GM23248 (cell line): ENCODE data around the gene CRTC3. TPM values are rescaled to one million over a fixed set of nuclear protein-coding genes. Genes with fewer than 3 reads are reported as not detected.

Source experiments
- DNase-seq: peaks from one replicate; pipeline ENCODE4 v3.0.0-alpha.2; 2015
- H2AFZ ChIP-seq: fragments of 200-600 bp; sonication (generic); 2 replicates; pipeline ENCODE4 v1.6.1; 2016; ENCODE audit warnings: antibody characterized with exemption
- H3F3A ChIP-seq: fragments of 200-600 bp; sonication (generic); 2 replicates; pipeline ENCODE4 v1.6.1; 2016; ENCODE audit warnings: mild to moderate bottlenecking, antibody characterized with exemption, mixed run types; ENCODE audit not compliant: insufficient read depth
- H3K27ac ChIP-seq: fragments of 200-600 bp; sonication (generic); 2 replicates; pipeline ENCODE4 v1.5.1; 2016; ENCODE audit warnings: mild to moderate bottlenecking
- H3K27me3 ChIP-seq: fragments of 200-600 bp; sonication (generic); replicated peaks from 2 replicates; pipeline ENCODE4 v1.6.1; 2016; ENCODE audit warnings: mild to moderate bottlenecking; ENCODE audit not compliant: insufficient read depth
- H3K36me3 ChIP-seq: fragments of 200-600 bp; sonication (generic); 2 replicates; pipeline ENCODE4 v1.6.1; 2016; ENCODE audit warnings: low read depth, mild to moderate bottlenecking
- H3K4me1 ChIP-seq: fragments of 200-600 bp; sonication (generic); 2 replicates; pipeline ENCODE4 v1.6.1; 2016; ENCODE audit warnings: mild to moderate bottlenecking; ENCODE audit not compliant: insufficient read depth
- H3K4me2 ChIP-seq: fragments of 200-600 bp; sonication (generic); one replicate; pipeline ENCODE4 v1.6.1; 2016; ENCODE audit warnings: mild to moderate bottlenecking; ENCODE audit not compliant: unreplicated experiment
- H3K4me3 ChIP-seq: fragments of 200-600 bp; sonication (generic); 2 replicates; pipeline ENCODE4 v1.5.1; 2016; ENCODE audit warnings: mild to moderate bottlenecking
- H3K79me2 ChIP-seq: fragments of 200-600 bp; sonication (generic); 2 replicates; pipeline ENCODE4 v1.6.1; 2016; ENCODE audit warnings: mild to moderate bottlenecking; ENCODE audit not compliant: insufficient read depth
- H3K9ac ChIP-seq: fragments of 200-600 bp; sonication (generic); 2 replicates; pipeline ENCODE4 v1.6.1; 2016; ENCODE audit warnings: mild to moderate bottlenecking
- H3K9me2 ChIP-seq: fragments of 200-600 bp; sonication (generic); 2 replicates; pipeline ENCODE4 v1.6.1; 2016; ENCODE audit warnings: mixed run types, mild to moderate bottlenecking, moderate library complexity; ENCODE audit not compliant: insufficient read depth
- H3K9me3 ChIP-seq: fragments of 200-600 bp; sonication (generic); one replicate; pipeline ENCODE4 v1.6.1; 2017; ENCODE audit warnings: low read depth
- H4K20me1 ChIP-seq: fragments of 200-600 bp; sonication (generic); 2 replicates; pipeline ENCODE4 v1.6.0; 2016; ENCODE audit not compliant: insufficient read depth
- EZH2 ChIP-seq: fragments of 200-600 bp; sonication (generic); IDR thresholded peaks from 2 replicates; pipeline ENCODE4 v1.6.1; 2018; ENCODE audit warnings: antibody characterized with exemption, mild to moderate bottlenecking; ENCODE audit not compliant: insufficient read depth, poor library complexity, severe bottlenecking
- EZH2phosphoT487 ChIP-seq: fragments of 200-600 bp; sonication (generic); IDR thresholded peaks from 2 replicates; pipeline ENCODE4 v1.6.1; 2018; ENCODE audit warnings: antibody characterized with exemption, moderate library complexity, mild to moderate bottlenecking, low read depth; ENCODE audit not compliant: insufficient read depth
- WGBS, 2 experiments: methylation state at CpG; one replicate each; pipeline ENCODE4 v1.1.6; 2015 to 2017; ENCODE audit warnings: low lambda C conversion rate in 2 of 2, low coverage in 1 of 2; ENCODE audit errors: missing lambda C conversion rate in 2 of 2; 5-methylcytosine and 5-hydroxymethylcytosine counted together
- in situ Hi-C: fragments of 300-500 bp; cut with MboI; formaldehyde crosslinking; loops from 2 replicates; pipeline ENCODE4 v1.15.0; 2020
- polyA plus RNA-seq: library from polyadenylated mRNA; unstranded; fragments of >200 nt; fragmentation: Nextera tagmentation; extraction: Ambion mirVana; gene quantifications from 2 replicates; pipeline ENCODE4 v1.2.1, GENCODE V29; 2016
- total RNA-seq: library from RNA; depleted of rRNA; stranded (reverse); fragments of >200 nt; shearing (Covaris generic); gene quantifications from 2 replicates; pipeline ENCODE4 v1.2.3, GENCODE V29; 2014

CRTC3 gene
- total and polyA plus RNA-seq, 2 experiments from 2014 or later: 18.1 to 18.6 TPM

- no peak for TF ChIP-seq EZH2
- H3K9ac ChIP-seq: no peak overlapping the region
- no peaks in the 10 kb centered on the region; the same call in 1 of the 2 replicates for H3F3A ChIP-seq
- H3K79me2 ChIP-seq: no peaks in the 10 kb centered on the region
- H3K9me2 ChIP-seq: no peaks in the 10 kb centered on the region
- WGBS, 2 experiments: 4 to 5% methylated on average over 14 of the region's 14 CpGs
- no peak overlapping the region for H3K27ac ChIP-seq
- H3K4me1 ChIP-seq: peaks cover 14% of the 10 kb centered on the region
- H3K36me3 ChIP-seq: no peaks in the 10 kb centered on the region
- in situ Hi-C loops: no loop called here
- no peaks in the 10 kb centered on the region for H4K20me1 ChIP-seq
- DNase-seq: peak; percentile 84
- no peak overlapping the region; the same call in 1 of the 2 replicates for H3K4me3 ChIP-seq
- no peaks in the 10 kb centered on the region for H3K27me3 ChIP-seq
- H2AFZ ChIP-seq: 0 out of 2 replicates have a peak overlapping the region, but pooled peaks have one; percentile 23
- H3K9me3 ChIP-seq: no peaks in the 10 kb centered on the region
- H3K4me2 ChIP-seq: peak overlapping the region; percentile 34
Observed at GRCh38 chr15:90648137-90649070, 118.7 kb downstream of the CRTC3 start.

GRCh38 chr15:90650117-90650955, 120.6 kb downstream of the CRTC3 start:
- H3K9me3 ChIP-seq: no peaks in the 10 kb centered on the region
- H3K9me2 ChIP-seq: no peaks in the 10 kb centered on the region
- no peaks in the 10 kb centered on the region for H3K36me3 ChIP-seq
- no peaks in the 10 kb centered on the region for H3K79me2 ChIP-seq
- H3K4me2 ChIP-seq: peak overlapping the region; percentile 8
- in situ Hi-C loops: loop anchor here (10.0 kb wide), 1 partner anchor 234 kb away; the partner anchor contains the start of gene FES
- H3K27me3 ChIP-seq: no peaks in the 10 kb centered on the region
- no peak overlapping the region for H3K4me3 ChIP-seq
- H3K4me1 ChIP-seq: peaks cover 14% of the 10 kb centered on the region
- TF ChIP-seq EZH2phosphoT487: no peak
- TF ChIP-seq EZH2: no peak
- H3K27ac ChIP-seq: no peak overlapping the region
- no peak overlapping the region for H3K9ac ChIP-seq
- H3F3A ChIP-seq: no peaks in the 10 kb centered on the region; the same call in 1 of the 2 replicates
- WGBS, 2 experiments: 74 to 75% methylated on average over 8 of the region's 8 CpGs
- H4K20me1 ChIP-seq: no peaks in the 10 kb centered on the region
- peak; percentile 26 for DNase-seq
- H2AFZ ChIP-seq: peak overlapping the region; percentile 59; the same call in 1 of the 2 replicates

GRCh38 chr15:90650956-90651689, 121.4 kb downstream of the CRTC3 start:
- no peak overlapping the region for H3K4me3 ChIP-seq
- H3K4me1 ChIP-seq: peaks cover 14% of the 10 kb centered on the region
- no peak overlapping the region for H3K9ac ChIP-seq
- in situ Hi-C loops: loop anchor here (10.0 kb wide), 1 partner anchor 234 kb away; the partner anchor contains the start of gene FES
- H2AFZ ChIP-seq: no peak overlapping the region
- TF ChIP-seq EZH2phosphoT487 (no peak), EZH2 (no peak)
- no peaks in the 10 kb centered on the region for H3K9me2 ChIP-seq
- no peaks in the 10 kb centered on the region for H3K79me2 ChIP-seq
- H3K9me3 ChIP-seq: no peaks in the 10 kb centered on the region
- H3F3A ChIP-seq: no peaks in the 10 kb centered on the region; the same call in 1 of the 2 replicates
- 96% methylated on average over 12 to 14 of the region's 14 CpGs for WGBS, 2 experiments
- DNase-seq: no peak
- no peaks in the 10 kb centered on the region for H3K36me3 ChIP-seq
- H4K20me1 ChIP-seq: no peaks in the 10 kb centered on the region
- H3K27me3 ChIP-seq: 0 out of 2 replicates have a peak, but pooled peaks cover under 1% of the 10 kb centered on the region
- no peak overlapping the region for H3K27ac ChIP-seq
- H3K4me2 ChIP-seq: no peak overlapping the region
